Germinal center (tissue), 1 donor: ENCODE data around the gene CPNE2.

Source experiments
- DNase-seq: peaks from one replicate; pipeline ENCODE4 v3.0.0; 2012; ENCODE audit warnings: mixed read lengths, low spot score

The CPNE2 gene

DNA sequence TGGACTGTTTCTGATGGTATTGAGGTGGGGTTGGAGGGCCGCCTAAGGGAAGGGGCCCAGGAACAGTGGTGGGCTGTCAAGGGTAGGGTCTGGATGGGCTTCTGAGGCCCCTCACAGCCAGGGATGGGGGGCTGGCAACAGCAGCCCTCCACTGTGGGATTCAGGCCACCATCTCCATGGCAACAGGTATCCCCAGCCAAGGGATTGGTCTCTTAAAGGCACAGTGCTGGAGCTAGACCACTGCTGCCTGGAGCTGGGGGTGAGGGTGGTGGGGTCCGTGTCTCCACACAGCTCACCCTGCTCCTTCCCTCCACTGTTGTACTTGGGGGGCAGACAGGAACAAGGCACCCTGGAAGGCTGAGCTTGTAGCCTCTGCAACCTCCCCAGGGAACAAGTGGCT lies 51.6 kb downstream of the CPNE2 start:
- DNase-seq: no peak

DNA sequence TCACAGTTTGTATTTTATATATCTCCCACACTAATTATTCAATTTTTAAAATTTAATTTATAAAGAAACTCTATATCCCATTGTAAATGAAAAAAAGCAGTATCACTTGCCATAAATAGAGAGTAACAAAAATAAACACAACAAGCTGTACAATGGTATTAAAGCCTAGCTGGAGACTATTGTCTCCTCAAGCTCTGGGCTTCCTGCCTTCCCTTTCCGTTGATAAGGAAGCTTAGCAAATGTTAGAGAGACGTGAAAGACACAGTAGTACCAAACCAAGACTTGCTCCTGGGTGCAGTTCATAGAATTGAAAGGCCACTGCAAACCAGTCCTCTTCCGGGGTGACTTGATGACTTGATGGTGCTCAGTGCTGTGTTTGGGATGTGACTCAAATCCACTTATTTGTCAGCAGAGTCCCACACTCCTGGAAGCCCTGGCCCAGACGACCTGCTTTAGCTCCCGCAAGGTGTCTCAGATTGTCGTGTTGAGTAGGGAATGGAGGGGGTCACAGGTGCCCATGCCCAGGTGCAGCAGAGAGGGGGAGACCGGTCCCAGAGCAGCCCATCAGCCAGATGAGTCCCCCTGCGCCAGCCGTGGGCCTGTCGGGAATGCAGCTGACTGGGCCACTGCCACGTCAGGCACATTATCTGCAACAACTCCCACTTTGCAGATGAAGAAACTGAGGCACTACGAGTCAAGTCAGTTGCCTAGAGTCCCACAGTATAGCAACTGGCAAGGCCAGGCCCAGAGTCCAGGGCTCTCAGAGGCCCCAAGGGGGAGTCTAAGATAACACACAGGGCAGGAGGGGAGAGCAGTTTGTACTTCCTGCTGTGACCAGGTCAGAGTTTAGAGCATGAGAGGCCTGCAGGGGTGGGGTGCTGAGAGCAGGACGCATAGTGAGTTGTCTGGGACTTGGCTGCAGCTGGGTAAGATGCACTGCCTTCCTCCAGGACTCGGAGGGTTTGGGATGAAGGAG lies 53.0 kb downstream of the CPNE2 start:
- DNase-seq: no peak

DNA sequence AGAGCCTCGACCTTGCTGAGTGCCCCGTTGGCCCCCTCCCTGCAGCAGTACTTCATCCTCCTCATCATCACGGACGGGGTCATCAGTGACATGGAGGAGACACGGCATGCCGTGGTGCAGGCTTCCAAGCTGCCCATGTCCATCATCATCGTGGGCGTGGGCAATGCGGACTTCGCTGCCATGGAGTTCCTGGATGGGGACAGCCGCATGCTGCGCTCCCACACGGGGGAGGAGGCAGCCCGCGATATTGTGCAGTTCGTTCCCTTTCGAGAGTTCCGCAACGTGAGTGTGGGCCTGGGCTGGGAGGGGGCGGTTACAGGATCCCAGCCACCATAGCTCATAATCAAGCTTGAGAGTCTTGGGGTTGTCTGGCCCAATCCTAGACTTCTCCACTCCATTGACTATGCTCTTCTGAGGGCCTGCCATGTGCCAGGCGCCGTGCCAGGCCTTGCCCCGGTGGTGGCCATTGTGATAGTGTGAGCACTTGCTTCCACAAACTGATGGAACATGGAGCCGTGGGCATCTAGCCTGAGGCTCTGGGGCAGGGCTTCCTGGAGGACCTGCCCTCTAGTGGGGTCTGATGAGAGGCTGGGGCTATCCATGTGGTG lies 53.8 kb downstream of the CPNE2 start:
- DNase-seq: no peak

DNA sequence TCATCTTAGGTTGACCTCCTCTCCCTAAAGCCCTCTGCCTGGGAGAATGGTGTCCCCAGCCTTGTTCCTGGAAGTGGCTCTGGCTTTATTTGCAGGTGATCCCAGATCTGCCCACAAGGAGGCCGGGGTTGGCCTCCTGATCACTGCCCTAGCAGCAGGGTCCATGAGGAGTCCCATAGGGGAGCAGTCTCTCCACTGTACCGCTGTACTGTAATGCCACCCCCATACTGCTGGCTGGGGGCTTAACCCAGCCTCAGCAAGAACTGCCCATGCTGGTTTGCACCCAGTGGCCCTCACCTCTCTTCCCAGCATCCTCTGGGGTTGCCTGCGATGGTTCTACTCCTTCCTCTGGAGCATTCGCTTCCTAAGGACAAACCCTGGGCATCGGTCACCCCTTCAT lies 54.4 kb downstream of the CPNE2 start:
- DNase-seq: peak; percentile 28

DNA sequence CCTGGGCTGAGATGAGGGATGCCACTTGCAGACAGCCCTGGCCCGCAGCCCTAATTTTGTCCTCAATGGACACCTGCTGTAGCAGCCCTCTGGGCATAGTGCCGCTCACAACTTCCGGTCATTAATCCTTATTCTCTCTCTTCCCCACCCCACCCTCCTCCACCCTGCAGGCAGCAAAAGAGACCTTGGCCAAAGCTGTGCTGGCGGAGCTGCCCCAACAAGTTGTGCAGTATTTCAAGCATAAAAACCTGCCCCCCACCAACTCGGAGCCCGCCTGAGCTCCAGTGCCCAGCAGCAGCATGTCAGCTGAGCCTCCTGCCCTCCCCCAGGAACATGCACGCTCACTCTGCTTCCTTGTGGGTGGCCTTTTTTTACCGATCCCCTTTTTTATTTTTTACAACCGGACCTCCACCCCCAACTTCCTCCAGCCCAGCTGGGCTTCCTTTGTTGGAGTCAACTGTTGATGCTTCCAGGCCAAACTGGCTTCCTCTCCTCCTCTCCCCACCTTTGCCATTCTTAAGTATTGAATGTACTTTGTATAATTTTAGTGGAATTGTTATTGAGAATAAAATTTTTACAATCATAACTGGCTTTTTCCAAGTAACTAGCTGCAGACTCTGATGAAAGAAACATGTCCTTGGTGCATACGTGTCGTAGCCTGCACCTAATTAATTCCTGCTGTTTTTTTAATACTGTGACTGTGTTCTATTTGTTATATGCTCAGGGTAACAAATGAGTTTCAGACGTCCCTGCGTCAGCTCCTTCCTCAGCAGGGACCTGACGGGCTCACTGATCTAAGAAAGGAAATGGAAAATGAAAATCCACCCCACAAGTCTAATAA lies 55.2 kb downstream of the CPNE2 start:
- no peak for DNase-seq

DNA sequence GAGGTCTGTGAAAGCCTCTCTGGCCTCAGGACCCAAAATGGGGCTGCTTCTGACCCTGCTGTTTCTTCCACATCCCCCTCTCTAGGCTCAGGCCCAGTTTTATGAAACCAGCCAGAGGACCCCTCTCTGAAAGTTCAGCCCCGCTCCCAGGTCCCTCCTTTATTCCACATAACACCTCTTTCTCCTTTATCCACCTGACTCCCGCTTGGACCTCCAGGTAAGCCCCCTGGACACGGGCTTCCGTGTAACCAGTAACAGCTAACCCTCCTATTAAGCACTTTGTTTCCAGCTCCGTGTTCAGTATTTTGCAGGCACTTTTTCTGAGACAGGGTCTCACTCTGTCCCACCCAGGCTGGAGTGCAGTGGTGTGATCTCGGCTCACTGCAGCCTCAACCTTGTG lies 56.1 kb downstream of the CPNE2 start:
- DNase-seq: no peak

DNA sequence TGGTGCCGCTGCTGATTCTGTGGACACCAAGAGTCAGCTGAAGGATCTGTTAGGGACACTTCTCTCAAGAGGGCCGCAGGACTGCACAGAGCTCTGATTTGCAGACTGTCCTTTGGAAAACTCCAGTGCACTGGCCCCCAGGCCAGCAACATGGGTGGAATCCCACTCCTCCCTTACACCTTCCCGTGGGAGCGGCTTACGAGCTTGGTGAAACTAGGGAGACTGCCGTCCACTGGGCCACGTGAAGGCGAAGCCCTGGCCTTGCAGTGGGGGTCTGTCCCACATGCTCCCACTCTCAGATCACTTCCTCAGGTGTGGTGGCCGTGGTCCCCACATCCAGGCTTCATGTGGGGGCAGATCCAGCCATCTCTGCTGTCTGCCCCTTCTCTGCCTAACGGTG lies 57.0 kb downstream of the CPNE2 start:
- DNase-seq: no peak

DNA sequence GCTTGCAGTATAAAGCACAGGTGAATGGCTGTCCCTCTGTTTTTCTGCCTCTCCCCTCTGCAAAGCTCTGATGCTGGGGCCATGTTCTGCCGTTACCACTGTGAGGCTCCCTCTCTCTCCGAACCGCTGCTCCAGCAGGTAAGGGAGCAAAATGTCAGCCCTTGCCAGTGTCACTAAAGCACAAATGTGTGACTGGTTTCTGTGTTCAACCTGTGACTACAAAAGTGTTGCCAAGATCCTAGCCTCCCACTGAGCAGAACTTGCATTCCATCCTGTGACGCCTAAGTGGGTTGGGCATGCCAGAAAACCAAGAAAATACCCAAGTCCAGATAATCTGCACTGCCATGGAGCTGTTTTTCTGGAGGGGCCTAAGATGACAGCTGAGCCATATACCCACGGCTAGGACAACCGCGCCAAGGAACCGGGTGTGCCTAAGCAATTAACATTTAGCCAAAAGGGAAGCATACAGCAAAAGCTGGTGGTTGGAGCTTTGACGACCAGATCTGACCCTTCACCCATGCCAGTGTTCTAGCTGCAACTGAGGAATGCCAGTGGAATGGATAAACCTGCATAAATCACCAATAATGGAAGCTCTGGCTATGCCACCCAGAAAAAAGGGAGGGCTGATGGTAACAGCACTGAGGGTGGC lies 58.4 kb downstream of the CPNE2 start:
- DNase-seq: no peak

DNA sequence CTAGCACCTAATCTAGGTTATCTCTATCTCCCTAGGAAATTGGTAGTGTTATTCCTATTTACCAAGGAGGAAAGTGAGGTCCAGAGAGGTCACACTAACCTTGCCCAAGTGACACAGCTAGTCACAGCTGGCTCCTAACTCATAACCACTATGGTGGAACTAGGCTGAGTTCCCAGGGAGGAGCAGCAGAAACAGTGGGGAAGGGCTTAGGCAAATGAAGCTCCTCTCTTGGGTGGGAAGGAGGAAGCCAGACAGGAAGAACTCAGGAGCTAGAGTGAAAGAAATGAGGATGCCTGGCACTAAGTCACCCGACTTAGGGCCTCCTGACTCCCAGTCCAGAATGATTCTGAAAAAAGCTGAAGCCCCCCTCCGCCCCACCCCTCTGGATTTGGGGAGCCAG lies 59.0 kb downstream of the CPNE2 start:
- DNase-seq: no peak

DNA sequence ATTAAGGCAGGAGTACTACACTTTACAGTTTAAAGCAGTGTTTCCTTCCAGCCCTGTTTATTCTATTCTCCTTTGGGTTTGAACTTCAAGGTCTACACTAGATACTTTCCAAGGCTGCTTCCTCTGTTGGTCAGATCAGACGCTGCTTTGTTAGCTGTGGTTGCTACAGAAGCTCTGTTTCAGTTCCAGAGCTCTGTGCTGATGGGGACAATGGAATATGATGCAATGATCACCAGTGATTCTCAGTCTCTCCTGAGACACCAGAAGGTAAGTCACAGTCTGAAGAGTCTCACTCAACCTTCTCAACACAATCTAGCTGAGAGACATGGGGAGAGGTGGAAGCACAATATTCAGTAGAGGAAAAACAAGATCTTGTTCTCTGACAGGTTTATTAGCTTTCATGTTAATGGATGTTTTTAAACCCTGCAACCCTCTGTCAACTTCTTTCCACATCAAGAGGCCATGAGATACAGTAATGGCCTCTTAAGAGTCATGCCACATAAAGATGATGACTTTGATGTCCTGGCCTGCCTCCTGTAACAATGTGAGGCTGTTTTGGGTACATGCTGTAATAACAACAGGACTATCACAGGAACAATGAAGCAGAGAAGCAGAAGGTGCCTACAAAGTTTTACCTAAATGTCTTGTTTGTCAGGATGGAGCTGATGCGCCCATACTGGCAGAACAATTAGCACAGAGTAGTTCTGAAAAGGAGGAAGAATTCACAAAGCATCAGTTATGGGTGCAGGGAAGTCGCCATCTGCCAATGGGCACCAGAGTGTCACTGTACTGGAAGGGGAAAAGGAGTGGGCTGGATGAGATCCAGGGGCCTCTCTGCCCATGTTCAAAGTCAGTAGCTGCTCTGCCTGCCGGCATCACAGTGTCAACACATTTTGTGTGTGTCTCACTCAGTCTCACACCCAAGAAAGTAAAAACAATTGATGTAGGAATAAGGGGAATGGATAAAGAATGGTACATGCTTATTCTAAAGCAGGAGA lies 60.0 kb downstream of the CPNE2 start:
- DNase-seq: no peak

DNA sequence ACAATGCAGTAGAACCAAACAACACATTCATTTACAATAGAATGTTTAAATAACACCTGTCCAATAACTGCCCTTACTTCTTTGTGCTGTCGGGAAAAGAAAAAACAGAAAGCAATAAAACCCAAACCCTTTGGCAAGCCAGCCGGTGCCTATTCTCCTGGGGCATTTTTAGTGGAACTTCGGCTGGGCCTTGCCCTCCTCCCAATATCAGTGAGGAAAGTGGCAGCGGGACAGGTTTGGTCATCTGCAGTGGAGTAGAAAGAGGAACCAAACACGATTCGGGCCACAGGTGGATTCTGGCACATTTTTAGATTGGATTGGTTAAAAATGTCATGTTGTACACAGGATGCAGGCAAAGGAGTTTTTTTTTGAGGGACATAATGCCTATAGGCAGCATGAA lies 61.5 kb downstream of the CPNE2 start:
- DNase-seq: no peak

DNA sequence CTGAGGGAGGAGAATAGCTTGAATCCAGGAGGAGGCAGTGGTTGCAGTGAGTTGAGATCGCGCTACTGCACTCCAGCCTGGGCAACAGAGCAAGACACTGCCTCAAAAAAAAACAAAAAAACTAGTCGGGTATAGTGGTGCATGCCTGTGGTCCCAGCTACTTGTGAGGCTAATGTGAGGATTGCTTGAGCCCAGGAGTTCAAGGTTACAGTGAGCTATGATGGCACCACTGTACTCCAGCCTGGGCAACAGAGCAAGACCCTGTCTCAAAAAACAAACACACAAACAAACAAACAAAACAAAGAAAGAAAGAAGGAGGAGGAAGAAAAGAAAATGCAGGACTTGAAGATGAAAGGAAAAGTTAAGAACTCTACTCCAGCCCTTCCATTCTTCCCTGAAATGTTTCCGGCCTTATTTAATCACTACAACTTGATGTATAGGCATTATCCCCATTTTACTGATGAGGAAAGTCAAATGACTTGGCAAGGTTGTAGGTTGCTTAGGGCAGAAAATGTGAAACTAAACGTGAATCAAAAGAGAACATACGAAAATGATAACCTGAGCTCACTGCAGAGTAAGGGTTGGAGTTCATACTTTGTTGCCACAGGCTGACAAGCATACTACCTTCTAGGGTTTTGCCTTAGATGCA lies 63.4 kb downstream of the CPNE2 start:
- no peak for DNase-seq

DNA sequence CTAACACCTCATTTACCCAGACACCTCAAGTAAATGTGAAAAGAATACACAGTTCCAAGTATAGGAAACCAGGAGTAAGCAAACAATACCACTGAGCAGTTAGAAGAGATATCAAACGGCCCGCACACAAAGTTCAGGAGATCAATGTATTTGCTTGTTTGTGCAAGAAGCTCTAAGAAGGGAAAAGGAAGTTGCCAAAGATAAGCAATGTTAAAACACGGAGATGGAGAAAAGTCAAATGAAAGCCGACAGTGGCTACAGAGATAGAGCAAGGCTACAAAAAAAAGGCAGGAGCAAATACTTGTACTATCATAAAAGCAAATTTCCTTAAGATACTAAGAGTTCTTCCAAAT lies 63.9 kb downstream of the CPNE2 start:
- DNase-seq: no peak

DNA sequence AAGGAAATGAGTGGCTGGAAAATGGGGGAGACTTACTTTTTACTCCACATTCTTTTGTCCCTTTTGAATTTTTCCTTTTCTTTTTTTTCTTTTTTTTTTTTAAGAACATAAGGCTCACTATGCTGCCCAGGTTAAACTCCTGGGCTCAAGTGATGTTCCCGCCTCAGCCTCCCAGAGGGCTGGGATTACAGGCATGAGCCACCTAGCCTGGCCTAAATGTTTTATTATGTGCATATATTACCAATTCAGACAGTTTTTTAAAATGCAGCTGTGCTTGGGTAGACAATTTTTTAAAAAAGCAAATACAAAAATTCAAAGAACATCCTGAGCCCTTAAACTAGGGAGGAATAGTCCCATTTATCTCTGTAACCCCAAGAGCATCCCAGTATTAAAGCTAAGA lies 65.2 kb downstream of the CPNE2 start:
- no peak for DNase-seq

DNA sequence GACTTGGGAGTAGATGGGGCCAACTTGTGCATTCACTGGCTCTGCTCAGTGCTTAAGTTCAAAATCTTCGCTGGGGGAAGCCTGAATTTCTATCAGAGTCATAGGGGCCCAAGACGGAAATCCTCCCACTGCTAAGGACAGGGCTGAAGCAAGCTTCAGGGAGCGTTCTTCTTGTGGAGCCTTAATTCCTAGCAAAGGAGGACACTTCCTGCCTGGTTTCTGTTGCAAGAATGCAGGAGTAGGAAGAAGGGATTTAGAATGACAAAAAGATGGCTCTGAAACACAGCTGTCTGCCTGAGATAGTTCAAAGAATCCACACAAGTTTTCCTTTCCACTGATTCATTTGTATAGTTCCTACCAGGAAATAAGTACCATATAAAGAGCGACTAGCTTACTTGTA lies 67.1 kb downstream of the CPNE2 start:
- DNase-seq: no peak

DNA sequence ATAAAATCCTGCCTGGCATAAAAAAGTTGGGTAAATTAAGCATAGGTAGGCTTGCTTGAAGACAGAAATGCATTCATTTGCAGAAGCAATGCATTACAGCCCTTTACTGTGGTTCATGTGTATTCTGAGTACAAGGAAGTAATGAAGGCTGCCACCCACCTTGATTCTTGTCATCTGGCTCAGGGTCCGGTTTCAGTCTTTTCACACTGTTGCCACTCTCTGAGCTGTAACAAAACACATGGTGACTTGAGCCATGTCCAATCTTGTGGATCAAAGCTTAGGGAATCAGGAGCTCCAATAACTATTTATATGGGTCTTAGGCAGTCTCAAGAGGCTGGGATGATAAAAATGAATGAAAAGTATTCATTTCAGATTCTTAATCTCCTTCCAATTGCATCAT lies 71.5 kb downstream of the CPNE2 start:
- no peak for DNase-seq

DNA sequence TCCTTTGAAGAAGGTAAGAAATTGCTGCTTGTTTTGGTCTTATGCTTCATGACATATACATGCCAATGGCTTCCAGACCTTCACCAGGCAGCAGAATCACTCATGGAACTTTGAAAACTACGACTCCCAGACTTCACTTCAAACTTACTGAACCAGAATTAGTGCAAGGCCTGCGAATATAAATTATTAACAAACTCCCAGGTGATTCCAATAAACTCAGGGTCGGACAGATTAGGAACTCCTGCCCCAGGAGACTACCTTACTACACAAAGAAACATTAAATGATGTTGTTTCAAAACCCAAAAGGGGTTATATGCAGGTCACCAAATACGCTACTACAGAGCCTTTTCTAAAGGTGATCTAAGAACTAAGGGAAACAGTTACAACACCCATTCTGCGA lies 73.1 kb downstream of the CPNE2 start:
- DNase-seq: no peak

DNA sequence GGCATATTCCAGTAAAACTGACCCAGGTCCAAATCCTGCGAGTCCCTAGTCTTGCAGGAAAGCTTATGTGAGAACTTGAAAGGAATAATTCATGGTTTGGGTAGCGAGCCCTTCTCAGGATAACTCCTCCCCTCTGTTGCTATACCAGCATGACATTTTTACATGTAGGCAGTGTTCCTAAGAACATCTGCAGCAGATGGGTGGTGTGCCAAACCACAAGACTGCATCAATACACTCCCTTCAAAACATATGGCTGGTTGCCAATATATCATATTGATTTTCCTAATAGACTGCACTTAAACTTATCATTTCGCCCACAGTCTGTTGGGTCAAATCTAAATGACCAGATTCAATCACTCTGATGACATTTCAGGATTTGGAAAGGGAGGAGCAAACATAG lies 73.6 kb downstream of the CPNE2 start:
- no peak for DNase-seq

DNA sequence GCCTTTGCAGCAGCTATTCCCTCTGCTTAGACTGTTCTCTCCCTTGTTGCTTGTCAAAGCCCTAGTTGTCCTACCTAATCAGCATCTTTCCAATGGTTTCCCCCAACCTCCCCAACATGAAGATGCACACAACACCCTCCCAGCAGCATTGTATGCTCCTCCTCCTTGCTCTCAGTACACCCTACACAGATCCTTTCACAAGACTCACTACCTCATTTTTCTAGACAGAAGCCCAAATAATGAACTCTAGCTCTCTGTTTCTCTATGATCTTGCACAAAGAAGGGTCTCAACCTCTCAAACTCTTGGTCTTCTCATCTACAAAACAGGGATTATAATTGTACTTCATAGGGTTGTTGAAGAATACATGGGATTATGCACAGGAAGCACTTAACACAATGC lies 74.1 kb downstream of the CPNE2 start:
- no peak for DNase-seq

DNA sequence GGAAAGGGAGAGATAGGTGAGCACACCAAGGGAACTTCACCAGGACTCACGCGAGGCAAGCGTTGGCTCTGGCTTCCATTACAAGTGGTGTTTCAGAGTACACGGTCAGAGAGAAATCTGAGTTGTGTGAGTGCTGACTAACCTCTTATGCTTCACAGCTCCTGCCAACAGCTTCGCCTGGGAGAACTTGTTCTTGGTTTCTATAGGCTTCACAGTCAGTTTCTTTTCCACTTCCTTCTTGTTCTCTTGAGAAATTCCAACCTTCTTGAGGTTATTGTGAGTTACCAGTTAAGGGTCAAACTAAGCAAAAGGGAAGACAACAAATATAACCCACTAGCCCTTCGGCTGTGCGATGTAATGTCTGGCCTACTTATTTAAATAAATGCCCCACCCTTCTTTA lies 74.6 kb downstream of the CPNE2 start:
- no peak for DNase-seq

DNA sequence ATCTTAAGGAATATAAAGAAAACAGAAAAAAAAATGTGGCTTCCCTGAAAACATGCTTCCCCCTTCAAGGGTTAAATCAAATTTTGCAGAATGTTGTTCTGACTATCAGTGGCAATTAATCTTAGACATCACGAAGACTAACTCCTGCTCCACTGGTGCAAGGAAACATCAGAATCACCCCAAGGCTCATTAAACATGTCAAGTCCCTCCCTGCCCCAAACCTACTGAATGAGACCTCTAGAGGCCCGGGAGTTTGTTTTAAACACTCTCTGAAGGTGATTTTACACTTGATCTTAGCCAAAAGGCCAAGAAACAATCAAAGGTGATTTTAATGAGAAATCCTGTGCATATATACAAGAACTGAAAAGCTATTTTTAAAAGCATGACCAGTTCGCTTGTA lies 75.2 kb downstream of the CPNE2 start:
- DNase-seq: no peak
